HG03520 (cell line): Measurements from ENCODE around the gene PBXIP1.
A peak's percentile ranks its signal among the peaks of the same experiment; 100 is the strongest.

Experiments used
- ATAC-seq: cut with Tn5 transposase; IDR thresholded peaks from one replicate; pipeline ENCODE4 v1.9.1; 2021; ENCODE audit warnings: mild to moderate bottlenecking, moderate library complexity; ENCODE audit not compliant: unreplicated experiment

The PBXIP1 gene

DNA sequence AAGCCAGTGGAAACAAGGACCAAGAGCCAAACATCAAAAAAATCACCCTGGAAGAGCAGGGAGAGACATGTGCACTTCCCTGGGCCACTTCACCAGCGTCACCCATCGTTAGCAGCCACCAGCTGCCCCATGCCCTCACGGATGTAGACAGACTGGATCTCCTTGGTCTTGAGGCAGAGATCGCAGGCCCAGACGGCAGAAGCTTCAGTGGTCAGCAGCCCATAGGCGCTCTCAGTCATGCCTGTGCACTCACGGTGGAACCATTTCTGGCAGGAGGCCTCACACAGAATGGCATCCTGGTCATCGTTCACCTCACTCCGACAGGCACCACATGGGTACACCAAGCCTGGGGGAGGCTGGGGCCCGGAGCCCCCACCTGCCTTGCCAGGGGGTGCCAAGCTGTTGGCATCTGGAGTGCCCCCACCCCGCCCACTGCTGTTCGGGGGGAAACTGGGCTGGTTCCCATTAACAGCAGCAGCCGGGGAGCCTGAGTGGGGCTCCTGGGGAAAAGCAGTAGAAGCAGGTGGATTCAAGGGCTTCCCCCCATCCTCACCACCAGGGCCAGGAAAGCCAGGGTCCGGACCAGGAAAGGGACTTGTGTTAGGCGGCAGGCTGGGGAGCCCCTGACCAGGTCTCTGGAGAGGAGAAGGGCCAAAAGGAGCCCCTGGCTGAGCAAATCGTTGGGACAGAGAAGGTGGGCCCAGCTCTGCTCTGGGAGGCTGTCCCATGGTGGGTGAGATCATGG lies 3.0 kb upstream of the PBXIP1 start:
- ATAC-seq, result no peak

DNA sequence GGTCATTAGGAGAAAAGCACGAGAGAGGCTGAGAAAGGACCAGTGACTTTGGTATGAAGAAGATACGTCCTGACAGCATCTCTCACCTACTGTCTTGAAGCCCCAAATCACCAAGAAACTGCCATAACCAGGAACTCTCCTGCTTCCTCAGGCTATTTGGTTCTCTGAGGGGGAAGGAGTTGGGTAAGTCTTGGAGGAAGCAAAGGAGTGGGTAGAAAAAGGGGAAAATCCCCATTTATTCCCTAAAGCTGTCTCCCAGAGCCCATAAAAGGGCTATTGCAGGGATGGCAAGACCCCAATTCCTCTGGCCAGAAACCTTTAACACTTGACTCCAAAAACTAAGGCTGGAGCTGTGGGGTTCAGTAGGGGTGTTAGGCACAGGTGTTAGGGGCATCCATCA lies 2.1 kb upstream of the PBXIP1 start:
- no peak for ATAC-seq

DNA sequence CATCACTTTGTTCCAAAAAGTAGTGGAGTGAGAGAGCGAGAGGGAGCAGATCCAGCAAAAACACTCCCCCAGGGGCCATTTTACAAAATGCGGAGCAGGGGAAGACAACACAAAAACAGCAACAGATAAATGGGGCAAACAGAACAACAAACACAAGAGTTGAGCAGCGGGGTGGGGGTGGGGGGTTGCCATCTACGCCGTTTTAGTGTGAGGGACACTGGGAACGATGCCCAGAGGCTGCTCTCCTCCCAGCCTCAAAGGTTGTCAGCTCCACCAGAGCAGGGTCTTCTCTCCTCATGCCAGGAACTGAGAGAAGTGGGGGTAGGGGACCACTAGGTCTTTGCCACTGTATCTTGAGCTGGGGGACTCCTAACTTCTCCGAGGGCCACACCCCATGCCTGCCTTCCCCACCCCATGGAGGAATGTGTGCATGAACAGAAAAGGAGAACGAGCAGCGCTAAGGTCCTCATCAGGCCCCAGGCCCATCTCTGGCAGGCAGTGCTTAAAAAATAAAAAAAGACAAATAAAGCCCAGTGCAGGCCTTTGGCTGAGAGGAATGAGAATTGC lies 1.3 kb upstream of the PBXIP1 start:
- ATAC-seq, result no peak

DNA sequence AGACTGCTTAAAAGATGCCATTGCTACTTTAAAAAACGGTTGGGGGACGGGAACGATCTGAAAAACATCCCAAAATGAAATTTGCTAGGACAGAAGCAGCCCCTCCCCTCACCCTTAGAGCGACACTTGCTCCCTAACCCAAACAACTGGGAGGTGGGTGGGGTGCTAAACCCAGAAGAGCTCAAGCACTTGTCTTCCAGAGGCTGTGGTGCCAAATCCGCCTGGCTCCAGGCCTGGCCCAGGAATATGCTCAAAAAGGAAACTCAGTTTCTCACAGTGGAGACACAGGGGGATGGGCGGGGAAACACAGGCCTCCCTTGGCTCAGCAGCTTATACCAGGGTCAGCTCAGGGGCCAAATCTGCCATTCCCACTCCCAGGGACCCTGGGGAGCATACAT lies 644 bp upstream of the PBXIP1 start:
- no peak for ATAC-seq

DNA sequence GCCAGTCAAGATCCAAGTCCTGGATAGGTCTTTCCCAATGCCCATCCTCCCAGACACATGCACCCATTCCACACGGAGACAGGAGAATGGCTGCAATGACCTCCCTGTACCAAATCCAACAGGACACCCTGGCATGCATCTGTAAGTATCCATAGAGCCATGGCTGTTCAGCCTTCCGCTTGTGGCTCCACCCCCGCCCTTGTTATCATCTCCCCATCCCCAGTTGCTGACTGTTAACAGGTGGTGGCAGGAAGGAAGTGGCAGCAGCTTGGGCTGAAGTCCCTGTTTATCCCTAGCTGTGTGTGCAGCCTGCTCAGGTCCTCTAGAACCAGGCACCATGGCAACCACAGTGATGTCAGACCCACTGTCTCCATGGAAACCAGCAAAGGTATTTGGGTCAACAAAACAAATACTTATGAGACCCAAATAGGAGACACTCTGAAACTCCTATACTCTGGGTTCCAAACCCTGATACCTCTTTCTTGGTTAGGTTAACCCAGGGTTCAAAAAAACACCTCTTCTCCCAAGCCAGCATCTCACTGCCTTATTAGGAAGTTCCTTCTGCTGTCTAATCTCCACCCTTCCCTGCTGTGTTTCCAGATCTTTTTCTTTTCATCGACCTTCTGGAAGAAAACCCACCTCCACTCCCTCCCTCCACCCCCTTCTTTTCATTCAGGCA lies 721 bp downstream of the PBXIP1 start:
- peak; percentile 63 for ATAC-seq

DNA sequence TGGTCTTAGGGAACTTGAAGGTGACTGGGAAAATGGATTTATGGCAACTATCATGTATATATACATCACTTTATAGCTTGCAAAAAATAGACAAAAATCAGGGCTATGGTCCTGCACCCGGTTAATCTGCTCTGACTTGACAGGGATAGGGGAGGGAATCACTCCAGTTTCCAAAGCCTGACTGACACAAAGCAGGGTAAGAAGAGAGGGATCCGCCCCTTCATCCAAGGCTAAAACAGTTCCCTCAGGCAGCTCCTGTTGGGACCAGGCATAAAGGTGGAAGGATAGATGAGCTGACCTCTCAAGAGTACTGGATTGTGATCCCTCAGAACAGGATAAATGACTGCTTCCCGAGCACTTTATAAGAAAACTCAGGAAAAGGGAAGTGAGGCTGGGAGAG lies 1.4 kb downstream of the PBXIP1 start:
- no peak for ATAC-seq

DNA sequence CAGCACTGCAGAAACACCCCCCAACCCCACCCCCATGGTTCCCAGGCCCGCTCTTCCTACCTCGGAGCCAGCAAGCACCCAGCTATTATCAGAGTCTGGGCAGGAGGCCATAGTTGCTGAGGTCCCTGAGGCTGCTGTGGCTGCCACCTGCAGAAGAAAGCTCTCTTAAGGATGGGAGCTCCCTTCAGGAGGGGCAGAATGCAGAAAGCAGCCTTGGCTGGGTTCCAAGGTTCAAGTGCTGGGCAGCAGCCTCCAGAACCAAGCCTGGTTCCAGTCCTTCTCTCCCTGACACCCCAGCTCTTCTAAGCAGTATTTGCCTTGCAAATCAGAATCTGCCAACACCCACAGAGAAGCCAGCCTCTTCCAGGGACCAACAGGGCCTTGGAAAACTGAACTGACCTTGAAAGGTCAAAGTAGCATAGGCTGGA lies 2.3 kb downstream of the PBXIP1 start:
- no peak for ATAC-seq

DNA sequence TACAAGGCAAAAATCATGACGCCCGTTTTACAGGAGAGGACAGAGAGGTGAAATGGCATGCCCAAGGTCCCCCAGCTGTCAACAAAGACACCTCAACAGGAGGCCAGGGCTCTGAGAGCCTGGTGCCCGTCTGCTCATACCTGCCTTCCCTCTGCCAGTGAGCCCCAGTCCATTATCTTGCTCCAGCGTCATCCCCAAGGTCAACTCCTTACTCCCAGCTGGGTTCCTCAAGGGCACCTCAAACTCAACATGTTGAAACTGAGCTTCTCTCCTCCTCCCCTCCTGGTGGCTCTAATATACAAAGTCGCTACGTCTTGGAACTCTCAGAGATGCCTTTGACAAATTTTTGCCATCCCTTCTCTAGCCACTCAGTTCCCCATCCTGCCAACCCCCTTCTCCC lies 3.2 kb downstream of the PBXIP1 start:
- ATAC-seq, result no peak

DNA sequence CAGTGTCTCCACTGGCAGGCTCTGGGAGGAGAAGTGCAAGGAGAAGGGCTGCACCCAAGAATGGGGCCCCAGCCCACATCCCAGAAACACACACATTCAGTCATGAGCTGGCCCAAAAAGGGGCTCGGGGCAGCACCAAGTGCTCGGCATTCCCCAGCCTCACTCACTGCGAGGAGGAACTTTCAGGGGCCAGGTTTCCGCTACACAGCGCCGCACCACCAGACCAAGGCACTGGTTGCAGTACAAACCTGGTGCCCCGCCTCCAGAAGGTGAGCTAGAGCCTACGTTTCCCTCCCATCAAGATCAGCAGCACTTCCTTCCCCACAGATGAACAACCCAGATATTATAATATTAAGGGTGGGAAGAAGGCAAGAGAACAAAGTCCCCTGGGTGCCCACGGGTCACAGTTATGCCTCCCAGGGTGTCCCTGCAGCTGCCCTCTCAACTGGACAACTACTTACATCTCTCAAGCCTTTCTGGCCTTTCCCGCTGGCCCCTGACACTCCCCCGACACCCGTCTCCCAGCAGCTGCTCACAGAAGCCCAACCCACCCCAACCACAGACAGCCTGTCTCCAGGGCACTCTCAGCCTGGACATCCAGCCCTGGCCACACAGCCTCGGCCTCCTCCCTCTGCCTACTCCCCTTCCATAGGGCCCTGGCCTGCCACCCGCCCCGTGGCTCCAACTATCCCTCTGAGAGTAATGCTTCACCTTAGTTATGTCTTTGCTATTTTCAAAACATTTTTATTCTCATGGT lies 3.8 kb downstream of the PBXIP1 start:
- ATAC-seq, result no peak

DNA sequence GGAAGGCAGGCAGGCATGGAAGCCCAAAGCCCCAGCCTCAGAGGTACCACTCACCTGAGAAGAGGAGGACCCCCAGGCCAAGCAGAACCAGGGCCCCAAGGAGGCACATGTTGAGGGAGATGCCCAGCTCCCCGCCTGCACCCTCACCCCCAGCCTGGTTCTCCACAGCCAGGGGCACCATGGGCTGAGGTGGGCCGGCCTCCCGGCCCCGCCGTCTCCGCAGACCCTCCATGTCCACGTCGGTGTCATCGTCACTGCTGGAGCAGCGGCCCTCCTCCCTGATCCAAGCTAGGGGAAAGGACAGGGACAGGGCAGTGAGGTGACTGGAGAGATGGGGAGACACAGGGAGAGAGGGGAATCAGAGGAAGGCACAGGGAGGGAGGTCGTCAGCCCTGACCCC lies 7.8 kb downstream of the PBXIP1 start:
- no peak for ATAC-seq

DNA sequence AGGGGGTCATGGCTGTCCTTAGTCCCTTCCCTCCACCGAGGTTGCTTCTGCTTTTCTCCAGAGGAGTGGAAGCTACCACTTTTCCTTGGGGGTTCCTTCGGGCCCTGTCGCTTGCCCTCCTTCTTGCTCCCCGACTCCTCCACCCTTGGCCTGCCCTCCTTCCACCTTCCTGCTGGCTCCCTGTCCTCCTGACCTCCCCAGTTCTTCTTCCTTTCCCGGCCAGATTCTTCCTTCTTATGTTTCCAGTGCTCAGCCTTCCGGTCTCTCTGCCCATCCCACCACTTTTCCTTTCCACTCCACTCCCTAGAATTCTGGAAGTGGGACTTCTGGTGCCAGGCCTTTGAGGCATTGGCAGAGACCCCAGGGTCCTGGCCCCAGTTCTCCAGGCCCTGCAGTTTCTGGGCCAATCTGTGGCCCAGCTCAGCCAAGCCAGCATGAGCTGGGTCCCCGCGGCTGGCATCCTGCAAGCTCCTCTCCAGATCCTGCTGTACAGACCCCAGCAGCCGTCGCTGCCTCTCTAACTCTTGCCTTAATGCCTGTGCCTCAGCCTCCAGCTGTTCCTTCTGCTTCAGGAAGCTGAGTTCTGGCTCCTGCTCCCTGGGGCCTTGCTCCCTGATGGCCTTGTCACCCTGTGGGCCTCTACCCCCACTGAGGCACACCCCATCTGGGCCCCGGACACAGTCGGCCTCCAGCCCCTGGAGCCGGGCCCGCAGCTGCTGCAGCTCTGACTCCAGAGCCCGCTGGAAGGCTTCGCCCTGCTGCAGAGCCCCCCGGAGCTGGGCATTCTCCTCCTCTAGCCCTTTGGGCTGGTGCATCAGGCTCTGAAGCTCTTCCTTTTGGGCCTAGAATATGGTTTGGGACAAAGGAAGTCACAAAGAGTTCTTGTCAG lies 9.7 kb downstream of the PBXIP1 start:
- ATAC-seq, result no peak

DNA sequence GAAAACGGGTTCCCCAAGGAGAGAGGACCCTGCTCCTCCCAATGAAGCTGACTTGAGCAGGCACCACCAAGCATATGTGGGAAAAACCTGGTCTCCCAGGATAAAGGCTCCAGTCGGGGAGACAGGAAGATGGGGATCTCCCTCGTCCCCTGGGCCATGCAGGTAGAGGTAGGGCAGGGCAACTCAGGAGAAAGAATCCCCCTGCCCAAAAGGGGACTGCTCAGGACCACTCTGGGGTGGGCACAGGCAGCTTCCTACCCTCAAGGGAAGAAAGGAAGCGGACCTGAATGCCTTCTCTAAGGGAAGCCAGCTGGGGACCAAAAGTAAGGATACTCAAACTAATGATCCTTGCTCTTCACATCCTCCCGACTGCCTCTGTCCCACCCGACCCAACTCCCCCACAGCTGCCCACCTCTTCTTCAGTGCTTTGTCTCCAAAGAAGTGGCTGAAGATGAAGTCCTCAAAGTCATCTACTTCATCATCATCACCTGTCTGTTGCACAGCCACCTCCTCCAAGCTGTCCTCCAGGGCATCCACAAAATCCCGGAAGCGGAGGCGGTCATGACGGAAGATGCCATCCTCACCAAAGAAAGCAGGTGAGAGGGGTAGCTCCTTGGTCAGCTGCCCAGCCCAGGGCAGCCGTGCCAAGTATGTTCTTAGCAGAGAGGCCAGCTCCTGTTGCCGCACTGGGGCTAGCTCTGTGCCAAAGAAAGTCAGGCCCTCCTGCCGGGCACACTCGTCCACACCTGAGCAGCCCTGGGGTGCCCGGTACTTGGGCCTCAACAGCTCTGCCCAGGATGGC lies 10.5 kb downstream of the PBXIP1 start:
- ATAC-seq, result no peak

DNA sequence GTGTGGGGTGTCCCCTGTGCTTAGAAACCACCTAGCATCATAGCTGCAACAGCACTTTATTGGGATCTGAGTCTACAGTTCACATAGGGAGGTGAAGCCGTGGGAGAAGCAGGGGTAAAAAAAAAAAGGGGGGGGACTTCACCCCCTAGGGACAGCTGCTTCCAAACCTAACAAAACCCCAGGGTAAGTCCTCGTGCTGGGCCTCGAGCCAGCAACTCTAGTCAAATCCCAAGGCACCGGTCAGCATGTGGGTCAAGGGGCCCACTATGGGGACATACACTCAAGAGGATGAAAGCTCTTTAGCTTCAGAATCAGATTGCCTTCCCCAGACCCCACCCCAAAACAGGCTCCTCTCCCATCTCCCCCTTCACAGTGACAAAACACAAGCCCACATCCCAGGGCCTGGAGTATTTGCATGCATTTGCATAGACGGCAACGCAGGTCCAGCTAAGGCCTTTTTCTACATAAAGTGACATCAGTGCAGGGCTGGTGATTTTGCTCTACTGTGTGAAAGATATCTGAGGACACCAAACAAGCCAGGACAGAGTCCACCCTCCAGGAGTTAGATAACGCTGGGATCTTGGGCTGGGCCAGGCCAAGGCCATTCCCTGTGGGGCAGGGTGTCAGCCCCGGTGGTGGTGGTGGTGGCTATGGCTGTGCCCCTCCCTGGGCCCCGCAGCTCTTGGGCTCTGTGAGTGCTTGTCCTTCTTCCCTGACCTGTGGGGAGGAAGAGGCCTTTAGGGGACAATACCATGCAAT lies 11.3 kb downstream of the PBXIP1 start:
- ATAC-seq, result no peak

DNA sequence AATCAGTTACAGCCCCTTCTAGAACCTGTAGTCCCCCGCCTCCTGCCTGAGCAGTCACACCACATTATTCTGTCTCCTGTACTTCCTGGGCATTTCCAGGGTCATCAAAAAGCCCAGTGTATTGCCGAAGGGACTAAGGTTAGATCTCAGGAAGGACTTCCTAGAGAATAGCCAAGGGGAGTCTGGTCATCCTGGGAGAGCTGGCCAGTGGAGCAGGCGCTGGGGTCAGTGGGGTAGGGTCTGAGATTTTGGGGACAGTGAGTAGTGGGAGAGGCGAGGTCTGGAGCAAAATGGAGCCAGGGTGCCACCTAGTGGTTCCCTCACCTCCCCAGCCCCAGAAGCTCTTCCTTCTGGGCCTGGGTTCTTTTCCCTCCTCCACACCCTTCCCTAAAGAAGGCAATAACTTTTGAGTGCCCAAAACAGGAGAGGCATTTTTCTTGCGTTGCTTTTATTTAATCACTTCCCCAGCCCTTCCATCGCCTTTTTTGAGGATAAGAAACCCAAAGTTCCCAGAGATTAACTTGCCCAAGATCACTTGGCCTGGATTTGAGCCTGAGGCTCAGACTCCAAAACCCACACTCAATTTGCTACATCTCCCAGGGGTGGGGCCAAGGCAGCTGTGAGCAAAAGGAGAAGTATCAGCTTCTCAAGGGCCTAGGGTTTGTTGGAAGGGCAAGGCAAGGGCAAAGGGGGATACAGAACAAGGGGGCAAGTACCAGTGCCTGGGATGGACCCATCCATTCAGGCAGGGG lies 12.1 kb downstream of the PBXIP1 start:
- ATAC-seq, result no peak

DNA sequence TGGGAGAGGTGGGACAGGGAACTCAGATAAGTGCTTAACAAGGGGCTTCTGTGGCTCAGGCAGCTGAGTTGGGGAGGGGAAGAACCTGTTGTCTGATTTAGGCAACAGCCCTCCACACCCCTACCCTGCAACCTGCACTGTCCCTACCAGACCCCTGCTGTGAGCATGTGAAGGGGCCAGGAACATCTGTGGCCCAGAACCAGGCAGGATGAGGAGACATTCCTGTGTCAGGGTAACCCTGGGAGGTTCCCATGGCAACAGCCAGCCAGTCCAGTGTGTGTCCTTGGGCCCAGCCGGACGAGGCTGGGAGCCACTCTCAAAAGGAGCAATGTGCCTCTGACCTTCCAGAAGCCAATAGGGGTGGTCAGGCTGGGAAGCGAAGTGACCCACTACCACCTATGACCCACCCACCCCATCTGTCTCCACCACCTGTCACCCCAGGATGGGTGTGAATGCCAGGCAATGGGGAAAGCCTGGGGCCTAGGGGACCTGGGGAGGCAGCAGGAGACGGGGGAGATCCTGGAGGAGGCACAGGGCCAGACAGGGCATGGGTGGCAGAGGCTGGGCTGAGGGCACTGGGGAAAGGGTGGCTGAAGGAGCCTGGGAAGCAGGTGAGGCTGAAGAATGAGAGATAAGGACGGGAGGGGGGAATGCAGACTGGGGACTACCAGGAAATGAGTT lies 14.4 kb downstream of the PBXIP1 start:
- ATAC-seq, result no peak

DNA sequence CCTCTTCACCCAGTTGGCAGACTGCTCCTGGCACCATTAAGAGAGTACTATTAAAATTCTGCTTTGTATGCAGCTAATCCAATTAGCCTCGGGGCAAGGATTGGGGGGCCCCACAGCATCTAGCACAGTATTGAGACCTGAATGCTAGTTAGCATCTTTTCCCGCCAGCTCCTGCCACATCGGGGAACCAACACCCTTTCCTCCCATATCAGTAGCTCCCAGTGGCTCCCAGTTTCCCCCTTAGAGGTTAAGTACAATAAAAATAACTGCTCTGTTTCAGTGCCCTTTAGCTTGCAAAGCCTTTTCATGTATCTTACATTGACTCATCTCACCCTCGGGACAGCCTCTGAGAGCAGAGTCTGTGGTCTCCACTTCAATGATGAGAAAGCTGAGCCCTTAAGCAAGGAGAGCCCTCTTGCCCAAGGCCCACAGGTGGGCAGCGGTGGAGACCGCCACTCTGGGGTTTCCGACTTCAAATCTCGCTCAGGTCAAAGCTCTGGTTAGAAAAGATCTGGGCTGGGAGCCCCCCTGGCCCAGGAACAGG lies 15.2 kb downstream of the PBXIP1 start:
- ATAC-seq, result no peak

DNA sequence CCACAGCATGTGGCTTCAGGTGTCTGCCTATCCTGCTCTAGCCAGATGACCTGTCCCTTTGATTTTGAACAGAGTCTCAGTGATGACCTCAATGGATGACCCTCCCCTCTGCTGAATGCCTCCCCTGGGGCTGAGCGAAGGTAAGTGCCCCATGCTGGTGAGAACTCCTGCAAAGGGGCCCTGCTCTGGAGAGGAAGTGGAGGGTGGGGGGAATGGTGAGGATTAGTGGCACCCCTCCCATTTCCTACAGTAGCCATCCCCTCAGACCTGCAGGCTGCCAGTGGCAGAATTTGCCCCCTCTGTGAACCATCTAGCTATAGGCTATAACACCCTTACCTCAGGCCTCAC lies 15.7 kb downstream of the PBXIP1 start:
- no peak for ATAC-seq
